CD4-positive, CD25-positive, alpha-beta regulatory T cell (primary cell): ENCODE measurements around the gene WDFY4. TPM values are rescaled to one million over a fixed set of nuclear protein-coding genes. Genes with fewer than 3 reads are reported as not detected.

Experiments used
- ATAC-seq, 2 donors: fragments of 150-1000 bp; cut with Tn5 transposase; one replicate each; pipeline ENCODE4 v1.10.0; 2021; ENCODE audit warnings: low read depth in 2 of 2, moderate number of reproducible peaks in 2 of 2, moderate library complexity in 1 of 2
- DNase-seq, 3 donors: peaks; one replicate each; pipeline versions ENCODE4 v3.0.0 to v3.0.0-alpha.2; 2012 to 2022; ENCODE audit warnings: mixed read lengths in 1 of 3
- H3K27ac ChIP-seq: one replicate; pipeline ENCODE4 v1.7.0; 2013; ENCODE audit warnings: mild to moderate bottlenecking, low read length; ENCODE audit not compliant: insufficient read depth, poor library complexity, severe bottlenecking
- H3K27me3 ChIP-seq: one replicate; pipeline ENCODE4 v1.7.0; 2013; ENCODE audit warnings: low read length; ENCODE audit not compliant: control insufficient read depth, insufficient read depth
- H3K36me3 ChIP-seq: one replicate; pipeline ENCODE4 v1.7.0; 2013; ENCODE audit warnings: mild to moderate bottlenecking, low read length, moderate library complexity; ENCODE audit not compliant: control insufficient read depth, insufficient read depth
- H3K4me1 ChIP-seq: 2 replicates; pipeline ENCODE4 v1.7.0; 2013; ENCODE audit warnings: mild to moderate bottlenecking, low read length; ENCODE audit not compliant: insufficient read depth, control insufficient read depth, poor library complexity, severe bottlenecking
- H3K4me3 ChIP-seq: one replicate; pipeline ENCODE4 v1.7.0; 2013; ENCODE audit warnings: low read depth, mild to moderate bottlenecking, low read length, moderate library complexity
- H3K9me3 ChIP-seq, 2 experiments: 1 replicate in 1 of 2; 2 replicates in 1 of 2; pipeline ENCODE4 v1.7.0; 2013; ENCODE audit warnings: low read length in 2 of 2, mild to moderate bottlenecking in 1 of 2, moderate library complexity in 1 of 2; ENCODE audit not compliant: control insufficient read depth in 2 of 2
- H3K27ac Mint-ChIP-seq, 3 donors: one replicate each; pipeline ENCODE4 v1.8.0; 2020 to 2022; ENCODE audit warnings: mild to moderate bottlenecking in 3 of 3, mixed read lengths in 3 of 3, moderate library complexity in 2 of 3
- H3K27me3 Mint-ChIP-seq: one replicate; pipeline ENCODE4 v1.8.0; 2022; ENCODE audit warnings: mild to moderate bottlenecking, mixed read lengths
- H3K36me3 Mint-ChIP-seq: one replicate; pipeline ENCODE4 v1.8.0; 2020; ENCODE audit warnings: mixed read lengths
- H3K4me1 Mint-ChIP-seq, 4 donors: one replicate each; pipeline ENCODE4 v1.8.0; 2020 to 2022; ENCODE audit warnings: mixed read lengths in 4 of 4, mild to moderate bottlenecking in 1 of 4
- H3K4me3 Mint-ChIP-seq, 4 donors: one replicate each; pipeline ENCODE4 v1.8.0; 2020 to 2022; ENCODE audit warnings: mild to moderate bottlenecking in 4 of 4, mixed read lengths in 4 of 4, moderate library complexity in 3 of 4
- H3K9me3 Mint-ChIP-seq, 7 donors: one replicate each; pipeline ENCODE4 v1.8.0; 2020 to 2022; ENCODE audit warnings: mixed read lengths in 7 of 7, mild to moderate bottlenecking in 3 of 7, moderate library complexity in 2 of 7
- polyA plus RNA-seq, 4 donors: library from polyadenylated mRNA; unstranded; fragments of 300-500 nt; fragmentation: Illumina TruSeq; gene quantifications; one replicate each; pipeline ENCODE4 v1.2.3, GENCODE V29; 2021
- total RNA-seq: library from RNA; stranded (reverse); gene quantifications from one replicate; pipeline ENCODE4 v1.2.3, GENCODE V29; 2022

WDFY4 gene
- total and polyA plus RNA-seq, 5 donors from 2014 or later = 0.15 to 0.57 (median 0.34) TPM

DNA sequence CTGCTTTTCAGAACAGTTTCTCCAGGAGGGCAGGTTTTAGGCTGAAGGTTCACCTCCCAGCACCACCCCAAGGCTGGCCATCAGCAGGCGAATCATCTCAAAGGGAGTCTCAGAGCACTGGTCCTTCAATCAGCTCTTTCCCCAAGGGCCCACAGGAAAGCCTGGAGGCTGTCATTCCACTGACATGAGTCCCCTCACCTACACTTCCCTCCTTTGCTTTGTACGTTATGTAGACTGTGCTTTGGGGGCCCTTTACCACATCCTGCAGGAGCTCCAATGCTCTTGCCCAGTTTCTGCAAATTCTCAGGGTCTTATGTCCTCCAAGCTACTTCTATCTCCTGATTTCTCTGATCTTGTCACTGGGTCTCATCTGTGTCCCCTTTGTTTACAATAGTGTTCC lies 15.4 kb downstream of the WDFY4 start:
- Mint-ChIP-seq H3K9me3 (no peaks in the 10 kb centered on the region), H3K36me3 (no peaks in the 10 kb centered on the region), H3K4me1 (no peaks in the 10 kb centered on the region), H3K4me3 (no peak overlapping the region), H3K27ac (no peak overlapping the region), H3K27me3 (peaks cover 6% of the 10 kb centered on the region)
- H3K4me1 ChIP-seq = no peaks in the 10 kb centered on the region
- H3K27ac ChIP-seq = no peak overlapping the region
- H3K36me3 ChIP-seq = no peaks in the 10 kb centered on the region
- ATAC-seq (no peak), DNase-seq (no peak)
- H3K27me3 ChIP-seq = no peaks in the 10 kb centered on the region
- H3K9me3 ChIP-seq = no peaks in the 10 kb centered on the region
- H3K4me3 ChIP-seq = no peak overlapping the region

- Histone ChIP-seq H3K4me1 (no peaks in the 10 kb centered on the region), H3K27ac (no peak overlapping the region), H3K9me3 (no peaks in the 10 kb centered on the region), H3K4me3 (no peak overlapping the region), H3K27me3 (no peaks in the 10 kb centered on the region), H3K36me3 (no peaks in the 10 kb centered on the region)
- no peaks in the 10 kb centered on the region for H3K9me3 Mint-ChIP-seq
- H3K27me3 Mint-ChIP-seq = peaks cover 6% of the 10 kb centered on the region
- H3K4me1 Mint-ChIP-seq = no peaks in the 10 kb centered on the region
- DNase-seq (no peak), ATAC-seq (no peak)
- no peak overlapping the region for H3K27ac Mint-ChIP-seq
- H3K4me3 Mint-ChIP-seq = no peak overlapping the region
- H3K36me3 Mint-ChIP-seq = no peaks in the 10 kb centered on the region
Observed at GRCh38 chr10:48700493-48700892, 15.8 kb downstream of the WDFY4 start.

- H3K27ac Mint-ChIP-seq = peak overlapping the region in 1 of 3 donors; percentile 84
- Histone ChIP-seq H3K27ac (no peak overlapping the region), H3K36me3 (no peaks in the 10 kb centered on the region), H3K9me3 (no peaks in the 10 kb centered on the region), H3K4me1 (no peaks in the 10 kb centered on the region), H3K27me3 (no peaks in the 10 kb centered on the region), H3K4me3 (no peak overlapping the region)
- no peaks in the 10 kb centered on the region for H3K4me1 Mint-ChIP-seq
- DNase-seq (no peak), ATAC-seq (no peak)
- H3K4me3 Mint-ChIP-seq = no peak overlapping the region
- H3K36me3 Mint-ChIP-seq = no peaks in the 10 kb centered on the region
- H3K9me3 Mint-ChIP-seq = no peaks in the 10 kb centered on the region
- peaks cover 6% of the 10 kb centered on the region for H3K27me3 Mint-ChIP-seq
Observed at GRCh38 chr10:48701139-48701901, 16.6 kb downstream of the WDFY4 start.

GRCh38 chr10:48701941-48702340 lies 17.3 kb downstream of the WDFY4 start:
- Mint-ChIP-seq H3K36me3 (no peaks in the 10 kb centered on the region), H3K27me3 (peaks cover 6% of the 10 kb centered on the region), H3K4me1 (no peaks in the 10 kb centered on the region), H3K9me3 (no peaks in the 10 kb centered on the region), H3K4me3 (no peak overlapping the region), H3K27ac (no peak overlapping the region)
- Histone ChIP-seq H3K27ac (no peak overlapping the region), H3K27me3 (no peaks in the 10 kb centered on the region), H3K36me3 (no peaks in the 10 kb centered on the region), H3K9me3 (no peaks in the 10 kb centered on the region), H3K4me1 (no peaks in the 10 kb centered on the region), H3K4me3 (no peak overlapping the region)
- DNase-seq (no peak), ATAC-seq (no peak)

DNA sequence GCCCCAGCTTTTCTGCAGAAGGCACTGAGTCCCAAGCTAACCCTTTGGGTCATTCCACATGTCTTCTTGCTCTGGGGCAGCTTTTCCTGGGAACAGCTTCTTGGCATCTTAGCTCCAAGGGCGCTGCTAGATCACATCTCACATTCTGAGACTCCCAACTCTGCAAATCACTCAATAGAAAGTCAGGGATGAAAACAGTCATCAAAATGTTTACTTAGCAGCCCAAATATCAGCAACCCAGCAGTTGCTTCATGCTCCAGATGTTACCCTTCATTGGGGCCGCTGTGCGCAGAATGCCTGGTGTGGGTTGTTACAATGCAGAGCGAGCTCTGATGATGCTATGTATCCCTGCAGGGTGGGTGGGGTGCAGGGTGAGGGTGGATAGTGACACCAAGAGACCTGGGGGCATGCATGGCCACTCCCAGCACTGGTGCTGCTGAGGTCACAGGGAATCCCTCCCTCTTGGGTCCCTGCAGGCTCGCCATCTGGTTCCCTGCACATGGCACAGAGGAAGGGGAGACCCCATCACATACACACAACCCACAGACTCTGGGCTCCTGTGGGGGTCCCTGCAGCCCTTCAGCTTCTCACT lies 19.0 kb downstream of the WDFY4 start:
- no peaks in the 10 kb centered on the region for H3K4me1 ChIP-seq
- H3K4me3 Mint-ChIP-seq = no peak overlapping the region

DNA sequence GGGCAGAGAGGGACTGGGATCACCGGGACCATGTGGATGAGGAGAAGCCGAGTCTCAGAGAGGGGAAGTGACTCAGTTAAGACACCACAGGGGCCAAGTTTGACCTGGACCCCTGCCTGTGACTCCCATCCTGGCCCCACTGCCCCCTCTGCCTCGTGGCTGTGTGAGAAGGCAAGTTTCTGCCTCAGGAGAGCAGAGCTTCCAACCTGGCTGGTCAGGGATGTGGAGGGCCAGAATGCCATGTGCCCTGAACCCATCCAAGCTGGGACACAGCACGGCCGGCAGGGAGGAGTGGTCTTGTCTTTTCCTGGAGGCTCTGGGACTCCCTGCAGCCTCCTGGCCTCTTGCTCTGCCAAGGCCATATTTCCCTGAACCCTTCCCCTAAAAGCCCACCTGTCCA lies 19.5 kb downstream of the WDFY4 start:
- H3K27me3 Mint-ChIP-seq = peaks cover 11% of the 10 kb centered on the region
- no peaks in the 10 kb centered on the region for H3K4me1 Mint-ChIP-seq
- no peak overlapping the region for H3K4me3 Mint-ChIP-seq
- Histone ChIP-seq H3K4me3 (no peak overlapping the region), H3K4me1 (no peaks in the 10 kb centered on the region), H3K9me3 (no peaks in the 10 kb centered on the region), H3K27ac (no peak overlapping the region), H3K36me3 (no peaks in the 10 kb centered on the region), H3K27me3 (no peaks in the 10 kb centered on the region)
- H3K9me3 Mint-ChIP-seq = no peaks in the 10 kb centered on the region
- H3K27ac Mint-ChIP-seq = no peak overlapping the region
- DNase-seq (no peak), ATAC-seq (no peak)
- no peaks in the 10 kb centered on the region for H3K36me3 Mint-ChIP-seq

More for the DNA sequence above, 19.0 kb downstream of the WDFY4 start:
- Histone ChIP-seq H3K4me3 (no peak overlapping the region), H3K9me3 (no peaks in the 10 kb centered on the region), H3K27ac (no peak overlapping the region), H3K36me3 (no peaks in the 10 kb centered on the region), H3K27me3 (no peaks in the 10 kb centered on the region)
- Mint-ChIP-seq H3K36me3 (no peaks in the 10 kb centered on the region), H3K27ac (peak overlapping the region in 1 of 3 donors; percentile 26), H3K9me3 (no peaks in the 10 kb centered on the region), H3K4me1 (no peaks in the 10 kb centered on the region), H3K27me3 (peaks cover 11% of the 10 kb centered on the region)
- ATAC-seq (no peak), DNase-seq (no peak)

GRCh38 chr10:48705401-48705938 lies 20.8 kb downstream of the WDFY4 start:
- Mint-ChIP-seq H3K4me1 (no peaks in the 10 kb centered on the region), H3K36me3 (no peaks in the 10 kb centered on the region), H3K9me3 (no peaks in the 10 kb centered on the region), H3K27me3 (peaks cover 11% of the 10 kb centered on the region), H3K27ac (no peak overlapping the region), H3K4me3 (no peak overlapping the region)
- H3K4me3 ChIP-seq = no peak overlapping the region
- ATAC-seq = no peak
- H3K27me3 ChIP-seq = no peaks in the 10 kb centered on the region
- no peak overlapping the region for H3K27ac ChIP-seq
- H3K4me1 ChIP-seq = no peaks in the 10 kb centered on the region
- H3K9me3 ChIP-seq = no peaks in the 10 kb centered on the region
- no peaks in the 10 kb centered on the region for H3K36me3 ChIP-seq
- no peak for DNase-seq

- Histone ChIP-seq H3K4me3 (no peak overlapping the region), H3K27me3 (no peaks in the 10 kb centered on the region), H3K9me3 (no peaks in the 10 kb centered on the region), H3K4me1 (no peaks in the 10 kb centered on the region), H3K36me3 (no peaks in the 10 kb centered on the region), H3K27ac (no peak overlapping the region)
- DNase-seq (no peak), ATAC-seq (no peak)
- Mint-ChIP-seq H3K9me3 (no peaks in the 10 kb centered on the region), H3K27me3 (peaks cover 5% of the 10 kb centered on the region), H3K4me1 (no peaks in the 10 kb centered on the region), H3K27ac (no peak overlapping the region), H3K36me3 (no peaks in the 10 kb centered on the region), H3K4me3 (no peak overlapping the region)
Observed at GRCh38 chr10:48707472-48707871, 22.8 kb downstream of the WDFY4 start.
